ENCODE measurements around the gene PPIA. TPM values are rescaled to one million over a fixed set of nuclear protein-coding genes. Genes with fewer than 3 reads are reported as not detected.
"Not testable (repeated sequence)": the region's sequence is repeated elsewhere in the genome, so short reads cannot be mapped to it uniquely, and the experiment has no call there.

Gene PPIA
- total and polyA plus RNA-seq, 4 donors: 729 to 2,385 (median 1,269) TPM

DNA sequence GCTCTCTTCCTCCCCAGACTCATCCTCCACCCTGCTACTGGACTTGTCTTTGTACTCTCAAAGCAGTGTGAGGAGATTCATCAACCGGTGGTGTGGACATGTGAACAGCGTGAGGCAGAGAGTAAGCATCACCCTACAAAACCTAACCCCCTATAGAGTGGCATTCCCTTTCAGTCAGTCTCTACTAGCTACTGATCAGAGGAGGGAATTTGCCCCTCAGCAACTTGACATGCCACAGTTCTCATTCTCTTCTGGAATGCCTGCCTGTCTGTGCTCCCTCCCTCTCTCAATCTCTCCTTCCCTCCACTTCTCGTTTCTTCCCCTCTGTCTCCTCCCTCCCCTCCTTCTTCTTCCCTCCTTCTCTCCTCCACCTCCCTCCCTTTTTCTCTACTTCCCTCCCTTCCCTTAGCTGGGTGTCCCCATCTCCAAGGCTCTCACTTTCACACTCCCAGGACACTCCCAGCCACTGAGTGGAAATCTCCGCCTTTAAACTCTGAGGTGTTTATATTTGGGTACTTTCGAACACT, 26.8 kb downstream of the PPIA start:
- no peak overlapping the region for H3K27ac ChIP-seq (ENCODE audit: low read depth in 1 of 2, low read length in 2 of 2)
- H3K4me1 ChIP-seq (ENCODE audit: control insufficient read depth in 1 of 2, insufficient read depth in 2 of 2, low read length in 2 of 2): no peaks in the 10 kb centered on the region
- intact Hi-C loops (cut with DNase I): no loop called here
- H3K27me3 ChIP-seq (ENCODE audit: control insufficient read depth in 1 of 2, insufficient read depth in 2 of 2, low read length in 1 of 2): no peaks in the 10 kb centered on the region
- H3K4me3 ChIP-seq (ENCODE audit: low read length in 2 of 2): no peak overlapping the region
- no peaks in the 10 kb centered on the region for H3K9me3 ChIP-seq (ENCODE audit: control insufficient read depth, low read length)
- H3K36me3 ChIP-seq (ENCODE audit: control insufficient read depth in 1 of 2, insufficient read depth in 2 of 2, low read length in 1 of 2): no peaks in the 10 kb centered on the region
- DNase-seq (no peak), ATAC-seq (ENCODE audit: low FRiP score) (no peak)
- WGBS, 2 donors: 79% methylated on average over 5 of the region's 5 CpGs

DNA sequence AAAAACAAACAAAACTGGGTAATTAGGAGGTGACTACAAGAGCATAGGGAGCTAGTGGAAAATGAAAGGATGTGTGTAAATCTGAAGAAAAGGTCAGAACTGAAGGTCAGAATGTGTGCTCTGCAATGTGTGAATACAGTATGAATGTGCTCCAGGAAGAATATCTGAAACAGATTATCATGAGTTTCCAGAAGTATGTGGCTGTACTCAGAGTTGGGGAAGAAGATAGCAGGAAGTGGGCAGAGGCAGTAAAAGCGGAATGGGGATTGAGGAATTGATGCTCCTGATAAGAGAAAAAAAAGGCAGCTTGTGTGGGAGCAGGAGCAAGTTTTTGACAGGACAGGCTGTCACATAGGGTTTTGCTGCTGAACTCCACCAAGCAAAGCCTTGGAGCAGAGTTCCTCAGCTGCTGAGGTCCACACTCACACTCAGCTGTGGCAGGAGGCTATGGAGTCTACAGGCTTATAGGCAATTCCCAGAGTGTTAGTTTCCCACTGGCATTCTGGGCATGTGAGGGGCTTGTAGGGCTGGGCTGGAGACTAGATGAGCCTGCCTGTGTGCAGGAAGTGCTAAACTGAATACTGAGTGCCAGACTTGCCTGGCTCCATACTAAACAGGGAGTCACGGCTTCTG, 28.5 kb downstream of the PPIA start:
- Histone ChIP-seq H3K4me1 (ENCODE audit: control insufficient read depth in 1 of 2, insufficient read depth in 2 of 2, low read length in 2 of 2) (no peaks in the 10 kb centered on the region), H3K4me3 (ENCODE audit: low read length in 2 of 2) (no peak overlapping the region), H3K27ac (ENCODE audit: low read depth in 1 of 2, low read length in 2 of 2) (no peak overlapping the region), H3K27me3 (ENCODE audit: control insufficient read depth in 1 of 2, insufficient read depth in 2 of 2, low read length in 1 of 2) (no peaks in the 10 kb centered on the region), H3K36me3 (ENCODE audit: control insufficient read depth in 1 of 2, insufficient read depth in 2 of 2, low read length in 1 of 2) (peaks cover 0 to 1% of the 10 kb centered on the region in 2 donors), H3K9me3 (ENCODE audit: control insufficient read depth, low read length) (no peaks in the 10 kb centered on the region)
- WGBS, 2 donors: 84 to 94% methylated on average over 2 of the region's 2 CpGs
- ATAC-seq (ENCODE audit: low FRiP score) (peak; percentile 33), DNase-seq (no peak)
- intact Hi-C loops (cut with DNase I): no loop called here

DNA sequence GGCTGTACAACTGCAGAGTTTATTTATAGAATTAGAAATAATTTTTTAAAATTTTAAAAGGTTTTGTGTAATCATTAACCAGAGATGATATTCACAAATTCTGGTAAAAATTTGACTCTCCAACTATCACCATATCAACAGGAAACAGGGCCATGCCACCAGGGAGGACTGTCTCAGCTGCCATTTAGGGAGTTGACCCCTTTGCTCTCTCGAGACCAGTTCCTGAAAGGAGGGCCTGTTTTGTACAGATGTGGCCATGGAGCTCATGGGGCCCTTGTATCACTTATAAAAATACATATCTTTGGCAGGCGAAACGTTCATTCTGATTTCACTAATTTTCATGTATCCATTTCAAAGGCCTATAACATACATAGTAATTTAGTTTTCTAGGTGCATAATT, 31.1 kb downstream of the PPIA start:
- Histone ChIP-seq H3K36me3 (ENCODE audit: control insufficient read depth in 1 of 2, insufficient read depth in 2 of 2, low read length in 1 of 2) (peaks cover 0 to 1% of the 10 kb centered on the region in 2 donors), H3K27me3 (ENCODE audit: control insufficient read depth in 1 of 2, insufficient read depth in 2 of 2, low read length in 1 of 2) (no peaks in the 10 kb centered on the region), H3K9me3 (ENCODE audit: control insufficient read depth, low read length) (no peaks in the 10 kb centered on the region), H3K4me3 (ENCODE audit: low read length in 2 of 2) (no peak overlapping the region), H3K4me1 (ENCODE audit: control insufficient read depth in 1 of 2, insufficient read depth in 2 of 2, low read length in 2 of 2) (no peaks in the 10 kb centered on the region), H3K27ac (ENCODE audit: low read depth in 1 of 2, low read length in 2 of 2) (no peak overlapping the region)
- DNase-seq: no peak
- WGBS, 2 donors: 51 to 61% methylated on average over 3 of the region's 3 CpGs
- intact Hi-C loops (cut with DNase I): no loop called here
- no peak for ATAC-seq (ENCODE audit: low FRiP score)

DNA sequence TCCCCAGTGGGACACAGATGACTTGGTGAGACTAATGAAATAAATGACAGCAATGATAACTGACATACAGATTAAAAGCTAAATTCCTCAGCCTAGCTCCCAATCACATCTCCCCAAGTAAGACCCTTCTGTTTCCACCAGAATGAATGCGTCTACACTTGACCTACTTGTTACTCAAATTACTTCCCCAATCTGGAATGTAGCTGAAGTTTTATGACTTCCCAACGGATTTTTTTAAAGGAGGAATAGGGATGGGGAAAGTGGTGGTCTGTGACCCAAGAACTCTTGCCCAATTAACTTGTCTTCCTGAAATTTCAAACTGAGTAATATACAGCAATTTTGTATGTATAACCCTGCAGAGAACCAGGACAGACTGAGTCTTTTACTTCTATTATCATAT, 42.3 kb downstream of the PPIA start:
- H3K27me3 ChIP-seq (ENCODE audit: control insufficient read depth in 1 of 2, insufficient read depth in 2 of 2, low read length in 1 of 2): no peaks in the 10 kb centered on the region
- DNase-seq: no peak
- intact Hi-C loops (cut with DNase I): loop anchor here in 1 of 2 donors (5.0 kb wide), 1 partner anchor 36 kb away; no protein-coding TSS in a partner anchor
- 38 to 51% methylated on average over 2 of the region's 2 CpGs for WGBS, 2 donors
- H3K27ac ChIP-seq (ENCODE audit: low read depth in 1 of 2, low read length in 2 of 2): no peak overlapping the region
- no peak overlapping the region for H3K4me3 ChIP-seq (ENCODE audit: low read length in 2 of 2)
- no peaks in the 10 kb centered on the region for H3K4me1 ChIP-seq (ENCODE audit: control insufficient read depth in 1 of 2, insufficient read depth in 2 of 2, low read length in 2 of 2)
- peaks cover 0 to 4% of the 10 kb centered on the region in 2 donors for H3K36me3 ChIP-seq (ENCODE audit: control insufficient read depth in 1 of 2, insufficient read depth in 2 of 2, low read length in 1 of 2)
- no peak for ATAC-seq (ENCODE audit: low FRiP score)
- H3K9me3 ChIP-seq (ENCODE audit: control insufficient read depth, low read length): no peaks in the 10 kb centered on the region

DNA sequence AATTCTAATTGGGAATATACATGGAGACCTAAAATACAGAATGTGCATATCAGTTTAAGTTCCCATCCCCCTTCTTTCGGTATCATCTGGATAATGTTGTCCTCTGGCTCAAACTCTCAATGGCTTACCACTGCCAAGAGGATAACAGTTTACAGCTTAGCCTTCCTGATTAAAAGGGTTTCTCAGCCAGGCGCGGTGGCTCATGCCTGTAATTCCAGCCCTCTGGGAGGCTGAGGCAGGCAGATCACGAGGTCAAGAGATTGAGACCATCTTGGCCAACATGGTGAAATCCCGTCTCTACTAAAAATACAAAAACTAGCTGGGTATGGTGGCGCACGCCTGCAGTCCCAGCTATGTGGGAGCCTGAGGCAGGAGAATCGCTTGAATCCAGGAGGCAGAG, 46.2 kb downstream of the PPIA start:
- H3K27ac ChIP-seq (ENCODE audit: low read depth in 1 of 2, low read length in 2 of 2); H3K36me3 ChIP-seq (ENCODE audit: control insufficient read depth in 1 of 2, insufficient read depth in 2 of 2, low read length in 1 of 2); H3K9me3 ChIP-seq (ENCODE audit: control insufficient read depth, low read length); H3K4me3 ChIP-seq (ENCODE audit: low read length in 2 of 2); DNase-seq; ATAC-seq (ENCODE audit: low FRiP score); H3K4me1 ChIP-seq (ENCODE audit: control insufficient read depth in 1 of 2, insufficient read depth in 2 of 2, low read length in 2 of 2); H3K27me3 ChIP-seq (ENCODE audit: control insufficient read depth in 1 of 2, insufficient read depth in 2 of 2, low read length in 1 of 2): not testable (repeated sequence)
- intact Hi-C loops (cut with DNase I): loop anchor here in 1 of 2 donors (10.0 kb wide), 1 partner anchor 142 kb away; no protein-coding TSS in a partner anchor
- WGBS, 2 donors: 92% methylated on average over 8 of the region's 8 CpGs

DNA sequence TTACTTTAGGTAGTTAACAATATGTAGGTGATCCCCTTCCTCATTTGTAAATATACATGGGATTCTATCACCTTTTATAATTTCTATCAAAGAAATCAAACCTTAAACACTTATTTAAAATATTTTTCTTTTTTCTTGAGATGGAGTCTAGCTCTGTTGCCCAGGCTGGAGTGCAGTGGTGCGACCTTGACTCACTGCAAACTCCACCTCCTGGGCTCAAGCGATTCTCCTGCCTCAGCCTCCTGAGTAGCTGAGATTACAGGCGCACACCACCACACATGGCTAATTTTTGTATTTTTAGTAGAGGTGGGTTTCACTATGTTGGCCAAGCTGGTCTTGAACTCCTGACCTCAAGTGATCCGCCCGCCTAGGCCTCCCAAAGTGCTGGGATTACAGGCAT, 47.0 kb downstream of the PPIA start:
- not testable (repeated sequence) for H3K4me1 ChIP-seq (ENCODE audit: control insufficient read depth in 1 of 2, insufficient read depth in 2 of 2, low read length in 2 of 2)

DNA sequence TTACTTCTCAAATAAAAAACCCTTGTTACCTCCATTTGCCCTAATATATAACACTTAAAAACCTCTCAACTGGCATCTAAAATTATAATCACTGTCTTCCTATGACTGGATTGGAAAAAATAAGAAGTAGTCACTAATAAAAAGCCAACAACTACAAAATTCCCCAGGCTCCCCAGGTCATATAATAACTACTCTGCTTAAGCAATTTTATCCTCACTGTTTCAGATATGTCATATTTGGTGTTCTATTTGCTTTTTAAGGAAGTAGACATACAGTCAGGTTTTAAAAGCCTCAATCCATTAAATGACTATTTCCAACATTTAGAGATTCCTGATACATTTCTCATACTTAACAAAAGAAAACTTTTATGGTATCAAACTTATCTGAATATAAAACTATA, 49.0 kb downstream of the PPIA start:
- intact Hi-C loops (cut with DNase I): loop anchor here (5.0 to 10.0 kb wide), 3 partner anchors 48 to 263 kb away; partner anchors contain the start of genes PPIA (in 1 of the 2) and TMED4 (in 1 of the 2)
- H3K27me3 ChIP-seq (ENCODE audit: control insufficient read depth in 1 of 2, insufficient read depth in 2 of 2, low read length in 1 of 2): no peaks in the 10 kb centered on the region
- DNase-seq (no peak), ATAC-seq (ENCODE audit: low FRiP score) (no peak)
- H3K36me3 ChIP-seq (ENCODE audit: control insufficient read depth in 1 of 2, insufficient read depth in 2 of 2, low read length in 1 of 2): no peaks in the 10 kb centered on the region
- no peaks in the 10 kb centered on the region for H3K9me3 ChIP-seq (ENCODE audit: control insufficient read depth, low read length)
- no peak overlapping the region for H3K27ac ChIP-seq (ENCODE audit: low read depth in 1 of 2, low read length in 2 of 2)
- no peaks in the 10 kb centered on the region for H3K4me1 ChIP-seq (ENCODE audit: control insufficient read depth in 1 of 2, insufficient read depth in 2 of 2, low read length in 2 of 2)
- no peak overlapping the region for H3K4me3 ChIP-seq (ENCODE audit: low read length in 2 of 2)

More for the DNA sequence above, 47.0 kb downstream of the PPIA start:
- intact Hi-C loops (cut with DNase I): loop anchor here in 1 of 2 donors (10.0 kb wide), 1 partner anchor 141 kb away; no protein-coding TSS in a partner anchor
- H3K27ac ChIP-seq (ENCODE audit: low read depth in 1 of 2, low read length in 2 of 2); H3K36me3 ChIP-seq (ENCODE audit: control insufficient read depth in 1 of 2, insufficient read depth in 2 of 2, low read length in 1 of 2); H3K4me3 ChIP-seq (ENCODE audit: low read length in 2 of 2); DNase-seq; ATAC-seq (ENCODE audit: low FRiP score); H3K27me3 ChIP-seq (ENCODE audit: control insufficient read depth in 1 of 2, insufficient read depth in 2 of 2, low read length in 1 of 2); H3K9me3 ChIP-seq (ENCODE audit: control insufficient read depth, low read length): not testable (repeated sequence)
- 97 to 98% methylated on average over 5 of the region's 5 CpGs for WGBS, 2 donors

DNA sequence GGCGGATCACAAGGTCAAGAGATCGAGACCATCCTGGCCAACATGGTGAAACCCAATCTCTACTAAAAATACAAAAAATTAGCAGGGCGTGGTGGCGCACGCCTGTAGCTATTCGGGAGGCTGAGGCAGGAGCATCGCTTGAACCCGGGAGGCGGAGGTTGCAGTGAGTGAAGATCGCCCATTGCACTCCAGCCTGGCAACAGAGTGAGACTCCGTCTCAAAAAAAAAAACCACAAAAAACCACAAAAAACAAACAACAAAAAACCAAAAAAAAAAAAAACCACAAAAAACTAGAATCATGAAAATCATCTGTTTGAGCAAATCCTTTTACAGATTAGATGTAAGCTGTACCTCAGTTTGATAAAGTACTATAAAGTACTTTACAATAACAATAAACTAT, 49.9 kb downstream of the PPIA start:
- H3K27ac ChIP-seq (ENCODE audit: low read depth in 1 of 2, low read length in 2 of 2); H3K27me3 ChIP-seq (ENCODE audit: control insufficient read depth in 1 of 2, insufficient read depth in 2 of 2, low read length in 1 of 2); H3K9me3 ChIP-seq (ENCODE audit: control insufficient read depth, low read length); DNase-seq; ATAC-seq (ENCODE audit: low FRiP score); H3K4me1 ChIP-seq (ENCODE audit: control insufficient read depth in 1 of 2, insufficient read depth in 2 of 2, low read length in 2 of 2); H3K36me3 ChIP-seq (ENCODE audit: control insufficient read depth in 1 of 2, insufficient read depth in 2 of 2, low read length in 1 of 2): not testable (repeated sequence)
- peak overlapping the region in 1 of 2 donors; percentile 51 for H3K4me3 ChIP-seq (ENCODE audit: low read length in 2 of 2)
- intact Hi-C loops (cut with DNase I): loop anchor here (5.0 to 10.0 kb wide), 3 partner anchors 49 to 264 kb away; partner anchors contain the start of genes PPIA (in 1 of the 2) and TMED4 (in 1 of the 2)
- WGBS, 2 donors: 57 to 62% methylated on average over 11 of the region's 11 CpGs
